Epithelial cell of proximal tubule (primary cell): ENCODE measurements around the gene MUC3A. TPM values are rescaled to one million over a fixed set of nuclear protein-coding genes. Genes with fewer than 3 reads are reported as not detected.
A peak's percentile ranks its signal among the peaks of the same experiment; 100 is the strongest.
"Not testable (repeated sequence)": the region's sequence is repeated elsewhere in the genome, so short reads cannot be mapped to it uniquely, and the experiment has no call there.

Source experiments
- DNase-seq: peaks from one replicate; pipeline ENCODE4 v3.0.0-alpha.2; 2011; ENCODE audit warnings: low read depth
- H3K4me3 ChIP-seq: 2 replicates; pipeline ENCODE4 v1.5.1; 2011; ENCODE audit warnings: low read depth, mild to moderate bottlenecking, low read length
- CTCF ChIP-seq: conservative IDR thresholded peaks from 2 replicates; pipeline ENCODE4 v1.5.1; 2012; ENCODE audit warnings: low read depth, mild to moderate bottlenecking, low read length
- total RNA-seq: library from RNA; depleted of rRNA; stranded (reverse); fragments of >200 nt; gene quantifications from 2 replicates; pipeline ENCODE4 v1.2.3, GENCODE V29; 2015

The MUC3A gene
- total RNA-seq, 1 donor from 2014 or later: not detected

DNA sequence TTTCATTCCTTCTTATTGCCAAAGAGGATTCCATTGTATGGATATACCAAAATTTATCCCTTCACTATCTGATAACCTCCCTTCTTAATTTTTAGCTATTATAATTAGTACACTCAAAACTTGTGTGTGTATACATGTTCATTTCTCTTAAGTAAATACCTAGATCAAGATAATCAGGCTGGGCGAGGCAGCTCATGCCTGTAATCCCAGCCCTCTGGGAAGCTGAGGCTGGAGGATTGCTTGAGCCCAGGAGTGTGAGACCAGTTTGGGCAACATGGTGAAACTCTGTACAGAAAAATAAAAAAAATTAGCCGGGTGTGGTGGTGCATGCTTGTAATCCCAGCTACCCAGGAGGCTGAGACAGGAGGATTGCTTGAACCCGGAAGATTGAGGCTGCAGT is 37.9 kb upstream of the MUC3A start:
- no peak for TF ChIP-seq CTCF
- no peak overlapping the region for H3K4me3 ChIP-seq
- DNase-seq: no peak

DNA sequence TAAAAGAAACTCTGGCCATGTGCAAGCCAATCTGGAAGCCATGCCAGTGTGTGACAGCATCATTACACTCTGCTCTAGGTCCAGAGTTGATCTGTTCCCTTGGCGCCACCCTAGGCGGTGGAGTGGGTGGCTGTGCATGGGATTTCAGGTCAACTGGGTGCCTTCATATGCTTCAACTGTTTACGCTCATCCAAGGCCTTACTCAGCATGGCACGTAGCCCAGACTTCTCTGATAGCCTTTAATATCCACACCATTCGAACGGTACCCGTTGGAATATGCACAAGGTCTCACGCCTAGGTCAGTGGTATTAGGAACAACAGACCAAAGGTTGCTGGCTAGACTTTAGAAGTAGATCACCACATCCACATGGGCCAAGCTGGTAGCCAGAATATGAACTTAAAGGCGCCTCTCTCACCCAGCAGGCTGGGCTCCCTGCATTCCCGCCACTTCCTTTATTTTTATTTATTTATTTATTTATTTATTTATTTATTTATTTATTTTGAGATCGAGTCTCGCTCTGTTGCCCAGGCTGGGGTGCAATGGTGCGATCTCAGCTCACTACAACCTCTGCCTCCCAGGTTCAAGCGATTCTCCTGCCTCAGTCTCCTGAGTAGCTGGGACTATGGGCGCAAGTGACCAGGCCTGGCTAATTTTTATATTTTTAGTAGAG is 35.0 kb upstream of the MUC3A start:
- DNase-seq: no peak
- H3K4me3 ChIP-seq: no peak overlapping the region
- TF ChIP-seq CTCF: no peak

GRCh38 chr7:100914879-100915447 is 34.4 kb upstream of the MUC3A start:
- DNase-seq: peak; percentile 43

DNA sequence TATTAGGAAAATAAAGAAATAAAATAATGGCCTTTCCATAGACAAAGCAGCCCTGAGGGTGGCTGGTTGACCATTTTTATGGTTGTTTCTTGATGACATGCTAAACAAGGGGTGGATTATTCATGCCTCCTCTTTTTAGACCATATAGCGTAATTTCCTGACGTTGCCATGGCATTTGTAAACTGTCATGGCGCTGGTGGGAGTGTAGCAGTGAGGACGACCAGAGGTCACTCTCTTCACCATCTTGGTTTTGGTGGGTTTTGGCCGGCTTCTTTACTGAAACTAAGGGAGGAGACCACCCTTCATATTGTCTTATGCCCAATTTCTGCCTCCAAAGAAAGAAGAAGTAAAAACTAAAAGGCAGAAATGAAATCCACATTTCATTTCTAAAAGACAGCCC is 30.0 kb upstream of the MUC3A start:
- H3K4me3 ChIP-seq, DNase-seq: not testable (repeated sequence)

More at GRCh38 chr7:100914879-100915447, 34.4 kb upstream of the MUC3A start:
- H3K4me3 ChIP-seq: no peak overlapping the region
- no peak for TF ChIP-seq CTCF

DNA sequence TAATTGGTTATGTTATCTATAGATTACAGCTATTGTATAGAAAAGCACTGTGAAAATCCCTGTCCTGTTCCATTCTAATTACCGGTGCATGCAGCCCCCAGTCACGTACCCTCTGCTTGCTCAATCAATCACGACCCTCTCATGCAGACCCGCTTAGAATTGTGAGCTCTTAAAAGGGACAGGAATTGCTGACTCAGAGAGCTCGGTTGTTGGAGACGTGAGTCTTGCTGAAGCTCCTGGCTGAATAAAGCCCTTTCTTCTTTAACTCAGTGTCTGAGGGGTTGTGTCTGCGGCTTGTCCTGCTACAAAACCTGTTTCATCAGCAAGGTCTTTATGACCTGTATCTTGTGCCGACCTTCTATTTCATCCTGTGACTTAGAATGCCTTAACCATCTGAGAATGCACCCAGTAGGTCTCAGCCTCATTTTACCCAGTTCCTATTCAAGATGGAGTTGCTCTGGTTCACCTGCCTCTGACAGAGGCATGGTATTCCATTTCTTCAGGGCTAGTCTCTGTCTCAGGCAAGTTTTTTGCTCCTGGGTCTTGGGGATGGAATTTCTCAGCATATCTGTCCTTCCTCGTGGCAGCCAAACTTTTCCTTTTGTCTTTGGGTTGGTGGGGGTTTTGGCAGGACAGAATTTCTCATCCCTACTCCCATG is 29.4 kb upstream of the MUC3A start:
- H3K4me3 ChIP-seq, DNase-seq: not testable (repeated sequence)

DNA sequence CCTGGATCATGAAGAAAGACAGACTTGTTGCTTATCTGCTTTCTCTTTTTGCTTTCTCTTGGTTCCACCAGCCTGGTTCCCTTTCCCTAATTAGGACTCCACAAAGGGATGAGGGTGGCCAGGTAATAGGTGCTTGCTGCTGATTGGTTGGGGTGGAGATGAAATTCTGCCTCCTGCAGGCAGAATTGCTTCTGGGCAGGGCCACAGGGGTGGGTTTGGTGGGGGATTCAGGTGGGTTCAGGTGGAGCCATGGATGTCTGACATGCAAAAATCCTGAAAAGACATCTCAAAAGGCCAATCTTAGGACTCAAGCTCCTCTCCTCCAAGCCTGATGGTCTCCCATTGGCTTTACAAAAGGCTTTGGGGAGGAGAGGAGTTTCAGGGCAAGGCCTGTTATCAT is 28.3 kb upstream of the MUC3A start:
- no peak overlapping the region for H3K4me3 ChIP-seq
- DNase-seq: no peak
- TF ChIP-seq CTCF: no peak

- not testable (repeated sequence) for H3K4me3 ChIP-seq, DNase-seq
These were observed 25.7 kb upstream of the MUC3A start for GRCh38 chr7:100923616-100924015.

- no peak overlapping the region for H3K4me3 ChIP-seq
- no peak for DNase-seq
- TF ChIP-seq CTCF: no peak
These were observed 19.5 kb upstream of the MUC3A start for GRCh38 chr7:100929808-100930174.
